Measurements from ENCODE around the gene ETFBKMT. TPM values are rescaled to one million over a fixed set of nuclear protein-coding genes. Genes with fewer than 3 reads are reported as not detected.

ETFBKMT gene
- total and polyA plus RNA-seq, 2 of the 13 experiments (the other 11 are each of a cell fraction or from before 2014, with no cell fraction given), result 0.62 to 0.93 TPM

DNA sequence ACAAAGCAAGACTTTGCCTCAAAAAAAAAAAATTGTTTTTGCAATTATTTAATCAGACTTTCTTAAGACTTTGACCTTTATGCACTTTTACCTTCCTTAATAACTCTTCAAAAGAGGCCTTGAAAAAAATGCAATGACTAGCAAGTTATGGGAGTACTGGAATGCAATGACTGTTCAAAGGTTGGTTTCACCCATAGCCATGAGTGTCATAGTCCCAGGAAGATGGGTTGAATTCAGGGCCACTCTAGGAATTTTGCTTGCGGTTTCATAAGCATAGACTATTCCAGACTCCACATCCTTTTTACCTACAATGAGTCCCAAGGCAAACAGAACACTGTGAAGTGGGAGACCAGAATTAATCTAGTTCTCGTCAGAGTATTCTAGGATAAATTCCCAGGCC lies 39.2 kb upstream of the ETFBKMT start:
- peak; percentile 65 for FAIRE-seq
- WGBS (ENCODE audit: low lambda C conversion rate), result 22% methylated on average over 2 of the region's 2 CpGs
- no peak overlapping the region for H3K9ac ChIP-seq (ENCODE audit: insufficient read depth, low read depth, low read length)
- peaks cover 25% of the 10 kb centered on the region for H3K4me1 ChIP-seq (ENCODE audit: insufficient read depth, low read length)
- intact Hi-C loops (cut with micrococcal nuclease; ENCODE audit: unreplicated experiment), result no loop called here
- DNase-seq (ENCODE audit: low spot score), result peak; percentile 76
- no peaks in the 10 kb centered on the region; a peak in 1 of 5 replicates for H3K27me3 ChIP-seq (ENCODE audit: control insufficient read depth in 1 of 2, insufficient read depth in 2 of 2, low read length in 2 of 2)
- peak; percentile 95 for ATAC-seq
- no peak overlapping the region for H3K4me2 ChIP-seq (ENCODE audit: low read depth, low read length)
- in situ Hi-C loops (cut with HindIII; ENCODE audit: extremely low pct_ligation_motif_present, low pct_unique_long_range_greater_than_20kb), result no loop called here
- no peak overlapping the region for H2AFZ ChIP-seq (ENCODE audit: low read length)
- H3K36me3 ChIP-seq (replicated peaks in 1 of 2; ENCODE audit: control insufficient read depth in 1 of 2, insufficient read depth in 2 of 2, low read length in 2 of 2), result no peaks in the 10 kb centered on the region
- CTCF ChIA-PET (ENCODE audit: low intra/inter-chr PET ratio, low total read pairs), result no interaction called here
- H3K27ac ChIP-seq (ENCODE audit: extremely low read length, insufficient read depth, low read length), result no peak overlapping the region
- no peaks in the 10 kb centered on the region for H3K79me2 ChIP-seq (ENCODE audit: insufficient read depth, low read length)
- POLR2A ChIA-PET, result no interaction called here
- no peaks in the 10 kb centered on the region for H3K9me3 ChIP-seq (ENCODE audit: low read length)
- no TSS peak for BruUV-seq (replicated peaks)
- no peak overlapping the region for H3K4me3 ChIP-seq (replicated peaks in 1 of 3; ENCODE audit: insufficient read depth in 1 of 3, low read depth in 2 of 3, low read length in 3 of 3)
- H4K20me1 ChIP-seq (ENCODE audit: insufficient read depth, low read length), result no peaks in the 10 kb centered on the region
- TF ChIP-seq PLRG1 (conservative IDR thresholded peaks at IDR 0.05) (no peak), HNF4A (CRISPR knock-in tag; IDR thresholded peaks at IDR 0.05) (peak; percentile 70), BCL6 (CRISPR knock-in tag; IDR thresholded peaks at IDR 0.05) (peak; percentile 85), GATAD2A (CRISPR knock-in tag; IDR thresholded peaks at IDR 0.05) (0 out of 2 replicates have a peak, but pooled peaks have one; percentile 19), IRF2 (CRISPR knock-in tag; IDR thresholded peaks at IDR 0.05) (no peak), HNF4G (IDR thresholded peaks at IDR 0.05; ENCODE audit: borderline replicate concordance, low read depth, low read length) (peak; percentile 83), HNF4G (CRISPR knock-in tag; IDR thresholded peaks at IDR 0.05; ENCODE audit: borderline replicate concordance, low read depth) (no peak), HMG20A (CRISPR knock-in tag; IDR thresholded peaks at IDR 0.05; ENCODE audit: borderline replicate concordance) (no peak), SALL1 (CRISPR knock-in tag; IDR thresholded peaks at IDR 0.05) (peak; percentile 14; the same call in 1 of the 2 replicates), HOXA7 (CRISPR knock-in tag; IDR thresholded peaks at IDR 0.05) (no peak), NR2F1 (CRISPR knock-in tag; IDR thresholded peaks at IDR 0.05) (0 out of 4 replicates have a peak, but pooled peaks of 1 of the 2 experiments have one; percentile 17), ZNF782 (CRISPR knock-in tag; IDR thresholded peaks at IDR 0.05; ENCODE audit: borderline replicate concordance) (no peak), TEAD3 (CRISPR knock-in tag; optimal IDR thresholded peaks at IDR 0.05; ENCODE audit: borderline replicate concordance) (peak; percentile 23)
- TF ChIP-seq, protein P1, sequence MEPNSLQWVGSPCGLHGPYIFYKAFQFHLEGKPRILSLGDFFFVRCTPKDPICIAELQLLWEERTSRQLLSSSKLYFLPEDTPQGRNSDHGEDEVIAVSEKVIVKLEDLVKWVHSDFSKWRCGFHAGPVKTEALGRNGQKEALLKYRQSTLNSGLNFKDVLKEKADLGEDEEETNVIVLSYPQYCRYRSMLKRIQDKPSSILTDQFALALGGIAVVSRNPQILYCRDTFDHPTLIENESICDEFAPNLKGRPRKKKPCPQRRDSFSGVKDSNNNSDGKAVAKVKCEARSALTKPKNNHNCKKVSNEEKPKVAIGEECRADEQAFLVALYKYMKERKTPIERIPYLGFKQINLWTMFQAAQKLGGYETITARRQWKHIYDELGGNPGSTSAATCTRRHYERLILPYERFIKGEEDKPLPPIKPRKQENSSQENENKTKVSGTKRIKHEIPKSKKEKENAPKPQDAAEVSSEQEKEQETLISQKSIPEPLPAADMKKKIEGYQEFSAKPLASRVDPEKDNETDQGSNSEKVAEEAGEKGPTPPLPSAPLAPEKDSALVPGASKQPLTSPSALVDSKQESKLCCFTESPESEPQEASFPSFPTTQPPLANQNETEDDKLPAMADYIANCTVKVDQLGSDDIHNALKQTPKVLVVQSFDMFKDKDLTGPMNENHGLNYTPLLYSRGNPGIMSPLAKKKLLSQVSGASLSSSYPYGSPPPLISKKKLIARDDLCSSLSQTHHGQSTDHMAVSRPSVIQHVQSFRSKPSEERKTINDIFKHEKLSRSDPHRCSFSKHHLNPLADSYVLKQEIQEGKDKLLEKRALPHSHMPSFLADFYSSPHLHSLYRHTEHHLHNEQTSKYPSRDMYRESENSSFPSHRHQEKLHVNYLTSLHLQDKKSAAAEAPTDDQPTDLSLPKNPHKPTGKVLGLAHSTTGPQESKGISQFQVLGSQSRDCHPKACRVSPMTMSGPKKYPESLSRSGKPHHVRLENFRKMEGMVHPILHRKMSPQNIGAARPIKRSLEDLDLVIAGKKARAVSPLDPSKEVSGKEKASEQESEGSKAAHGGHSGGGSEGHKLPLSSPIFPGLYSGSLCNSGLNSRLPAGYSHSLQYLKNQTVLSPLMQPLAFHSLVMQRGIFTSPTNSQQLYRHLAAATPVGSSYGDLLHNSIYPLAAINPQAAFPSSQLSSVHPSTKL (CRISPR knock-in tag; IDR thresholded peaks at IDR 0.05), result peak; percentile 42; the same call in 1 of the 2 replicates
- TF ChIP-seq, protein P2, sequence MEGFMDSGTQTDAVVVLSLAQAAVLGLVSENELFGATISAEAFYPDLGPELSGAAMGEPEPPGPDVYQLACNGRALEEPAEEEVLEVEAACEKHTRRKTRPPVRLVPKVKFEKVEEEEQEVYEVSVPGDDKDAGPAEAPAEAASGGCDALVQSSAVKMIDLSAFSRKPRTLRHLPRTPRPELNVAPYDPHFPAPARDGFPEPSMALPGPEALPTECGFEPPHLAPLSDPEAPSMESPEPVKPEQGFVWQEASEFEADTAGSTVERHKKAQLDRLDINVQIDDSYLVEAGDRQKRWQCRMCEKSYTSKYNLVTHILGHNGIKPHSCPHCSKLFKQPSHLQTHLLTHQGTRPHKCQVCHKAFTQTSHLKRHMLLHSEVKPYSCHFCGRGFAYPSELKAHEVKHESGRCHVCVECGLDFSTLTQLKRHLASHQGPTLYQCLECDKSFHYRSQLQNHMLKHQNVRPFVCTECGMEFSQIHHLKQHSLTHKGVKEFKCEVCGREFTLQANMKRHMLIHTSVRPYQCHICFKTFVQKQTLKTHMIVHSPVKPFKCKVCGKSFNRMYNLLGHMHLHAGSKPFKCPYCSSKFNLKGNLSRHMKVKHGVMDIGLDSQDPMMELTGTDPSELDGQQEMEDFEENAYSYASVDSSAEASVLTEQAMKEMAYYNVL (CRISPR knock-in tag; IDR thresholded peaks at IDR 0.05; ENCODE audit: borderline replicate concordance), result no peak
- TF ChIP-seq, protein P3, sequence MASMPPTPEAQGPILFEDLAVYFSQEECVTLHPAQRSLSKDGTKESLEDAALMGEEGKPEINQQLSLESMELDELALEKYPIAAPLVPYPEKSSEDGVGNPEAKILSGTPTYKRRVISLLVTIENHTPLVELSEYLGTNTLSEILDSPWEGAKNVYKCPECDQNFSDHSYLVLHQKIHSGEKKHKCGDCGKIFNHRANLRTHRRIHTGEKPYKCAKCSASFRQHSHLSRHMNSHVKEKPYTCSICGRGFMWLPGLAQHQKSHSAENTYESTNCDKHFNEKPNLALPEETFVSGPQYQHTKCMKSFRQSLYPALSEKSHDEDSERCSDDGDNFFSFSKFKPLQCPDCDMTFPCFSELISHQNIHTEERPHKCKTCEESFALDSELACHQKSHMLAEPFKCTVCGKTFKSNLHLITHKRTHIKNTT (CRISPR knock-in tag; IDR thresholded peaks at IDR 0.05), result no peak
- TF ChIP-seq, protein P4, sequence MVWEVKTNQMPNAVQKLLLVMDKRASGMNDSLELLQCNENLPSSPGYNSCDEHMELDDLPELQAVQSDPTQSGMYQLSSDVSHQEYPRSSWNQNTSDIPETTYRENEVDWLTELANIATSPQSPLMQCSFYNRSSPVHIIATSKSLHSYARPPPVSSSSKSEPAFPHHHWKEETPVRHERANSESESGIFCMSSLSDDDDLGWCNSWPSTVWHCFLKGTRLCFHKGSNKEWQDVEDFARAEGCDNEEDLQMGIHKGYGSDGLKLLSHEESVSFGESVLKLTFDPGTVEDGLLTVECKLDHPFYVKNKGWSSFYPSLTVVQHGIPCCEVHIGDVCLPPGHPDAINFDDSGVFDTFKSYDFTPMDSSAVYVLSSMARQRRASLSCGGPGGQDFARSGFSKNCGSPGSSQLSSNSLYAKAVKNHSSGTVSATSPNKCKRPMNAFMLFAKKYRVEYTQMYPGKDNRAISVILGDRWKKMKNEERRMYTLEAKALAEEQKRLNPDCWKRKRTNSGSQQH (CRISPR knock-in tag; IDR thresholded peaks at IDR 0.05; ENCODE audit: low read depth), result no peak
